Upper lobe of left lung (tissue), 4 donors: ENCODE measurements around the gene NCLN.
"Not testable (repeated sequence)": the region's sequence is repeated elsewhere in the genome, so short reads cannot be mapped to it uniquely, and the experiment has no call there.

Experiments
- CTCF ChIP-seq, 6 experiments: fragments of 450-650 bp in 4 of 6; fragments of 200-600 bp in 2 of 6; sonication (generic) in 2 of 6; IDR thresholded peaks; one replicate each; pipeline ENCODE4 v1.5.1; 2016 to 2019; ENCODE audit warnings: antibody characterized with exemption in 6 of 6
- EP300 ChIP-seq, 4 donors: sonication (generic); formaldehyde crosslinking; IDR thresholded peaks; one replicate each; pipeline ENCODE4 v1.5.1; 2017; ENCODE audit warnings: antibody characterized with exemption in 4 of 4, control low read depth in 2 of 4
- POLR2A ChIP-seq, 4 donors: fragments of 450-650 bp; IDR thresholded peaks; one replicate each; pipeline ENCODE4 v1.5.1; 2016 to 2017; ENCODE audit warnings: antibody characterized with exemption in 4 of 4, mild to moderate bottlenecking in 2 of 4
- POLR2AphosphoS5 ChIP-seq, 2 donors: sonication (generic); formaldehyde crosslinking; IDR thresholded peaks; one replicate each; pipeline ENCODE4 v1.5.1; 2017; ENCODE audit warnings: antibody characterized with exemption in 2 of 2

DNA sequence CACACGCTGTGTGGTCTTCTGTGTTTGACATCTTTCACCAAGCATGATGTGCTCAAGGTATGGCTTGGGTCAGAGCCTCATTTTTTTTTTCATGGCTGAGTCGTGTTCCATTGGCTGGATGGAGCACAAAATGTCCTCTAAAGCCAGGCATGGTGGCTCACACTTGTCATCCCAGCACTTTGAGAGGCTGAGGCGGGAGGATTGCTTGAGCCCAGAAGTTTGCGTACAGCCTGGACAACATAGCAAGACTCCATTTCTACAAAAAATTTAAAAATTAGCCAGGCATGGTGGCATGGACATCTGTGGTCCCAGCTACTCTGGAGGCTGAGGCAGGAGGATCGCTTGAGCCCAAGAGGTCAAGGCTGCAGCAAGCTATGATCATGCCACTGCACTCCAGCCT lies 35.8 kb downstream of the NCLN start:
- not testable (repeated sequence) for TF ChIP-seq CTCF, POLR2A, POLR2AphosphoS5, EP300 (IDR thresholded peaks at IDR 0.05)
